Gastrocnemius medialis (tissue), 4 donors: Measurements from ENCODE around the gene SKP1. TPM values are rescaled to one million over a fixed set of nuclear protein-coding genes. Genes with fewer than 3 reads are reported as not detected.

ENCODE experiments used
- ATAC-seq, 2 donors: fragments of 150-250 bp; one replicate each; pipeline ENCODE4 v1.9.1; 2016
- DNase-seq, 2 donors: peaks; one replicate each; pipeline ENCODE4 v3.0.0-alpha.2; 2019
- H3K27ac ChIP-seq, 4 donors: fragments of 200-600 bp; sonication (generic); 1 replicate in 1 of 4; 2 replicates in 3 of 4; pipeline ENCODE4 v1.5.1; 2016 to 2018; ENCODE audit warnings: mild to moderate bottlenecking in 2 of 4, moderate library complexity in 1 of 4
- H3K27me3 ChIP-seq, 3 donors: fragments of 200-600 bp; sonication (generic) in 2 of 3; 1 replicate in 1 of 3; 2 replicates in 2 of 3; pipeline versions ENCODE4 v1.5.1 to v1.6.0; 2016 to 2019; ENCODE audit warnings: mild to moderate bottlenecking in 1 of 3, moderate library complexity in 1 of 3
- H3K36me3 ChIP-seq, 2 donors: fragments of 200-600 bp; sonication (generic) in 1 of 2; one replicate each; pipeline ENCODE4 v1.5.1; 2017 to 2018
- H3K4me1 ChIP-seq, 2 donors: fragments of 200-600 bp; sonication (generic) in 1 of 2; one replicate each; pipeline ENCODE4 v1.5.1; 2016 to 2017; ENCODE audit warnings: mild to moderate bottlenecking in 2 of 2
- H3K4me3 ChIP-seq, 4 donors: fragments of 200-600 bp; sonication (generic) in 3 of 4; 1 replicate in 1 of 4; 2 replicates in 3 of 4; pipeline ENCODE4 v1.5.1; 2016 to 2019; ENCODE audit warnings: mild to moderate bottlenecking in 2 of 4
- H3K9me3 ChIP-seq, 3 donors: fragments of 200-600 bp; sonication (generic) in 2 of 3; 1 replicate in 1 of 3; 2 replicates in 2 of 3; pipeline ENCODE4 v1.5.1; 2016 to 2019
- CTCF ChIP-seq, 5 experiments: fragments of 450-650 bp in 3 of 5; fragments of 200-600 bp in 2 of 5; sonication (generic) in 2 of 5; IDR thresholded peaks in 4 of 5; conservative IDR thresholded peaks in 1 of 5; 1 replicate in 4 of 5; 2 replicates in 1 of 5; pipeline ENCODE4 v1.5.1; 2016 to 2019; ENCODE audit warnings: antibody characterized with exemption in 5 of 5, mild to moderate bottlenecking in 3 of 5, moderate library complexity in 3 of 5
- POLR2A ChIP-seq, 2 donors: fragments of 450-650 bp; IDR thresholded peaks; one replicate each; pipeline ENCODE4 v1.6.1; 2017; ENCODE audit warnings: antibody characterized with exemption in 2 of 2, mild to moderate bottlenecking in 2 of 2, moderate library complexity in 2 of 2
- in situ Hi-C, 4 donors: fragments of 200-750 bp; cut with MboI; loops; one replicate each; pipeline versions ENCODE4 v1.15.0 to v1.8.0; 2017; ENCODE audit warnings: low sequenced_read_pairs in 4 of 4
- intact Hi-C: fragments of 100-400 bp; cut with DNase I; formaldehyde crosslinking; loops from one replicate; pipeline ENCODE4 v1.15.1; 2023; ENCODE audit warnings: low total_unique reads
- total RNA-seq, 4 donors: library from RNA; depleted of rRNA; stranded (reverse); fragments of >200 nt; gene quantifications; one replicate each; pipeline versions ENCODE4 v1.1.0 to v1.2.3, GENCODE V29; 2016

The SKP1 gene
- total RNA-seq, 4 donors from 2014 or later = 318 to 499 (median 476) TPM

GRCh38 chr5:134148316-134148715 lies 28.4 kb downstream of the SKP1 start:
- in situ Hi-C loops (loop anchor here (5.0 to 25.0 kb wide), 4 partner anchors 54 to 111 kb away; no protein-coding TSS in a partner anchor), intact Hi-C loops (no loop called here)
- no peak for TF ChIP-seq POLR2A (IDR thresholded peaks at IDR 0.05)
- TF ChIP-seq CTCF (IDR thresholded peaks at IDR 0.05 in 4 of 5, conservative IDR thresholded peaks at IDR 0.05 in 1 of 5) = no peak
- Histone ChIP-seq H3K4me3 (no peak overlapping the region), H3K27ac (peak overlapping the region in 3 of 4 donors; percentile 2 to 37 (median 16)), H3K36me3 (peaks cover 0 to 46% of the 10 kb centered on the region in 2 donors), H3K4me1 (peaks cover 29 to 36% of the 10 kb centered on the region in 2 donors), H3K9me3 (no peaks in the 10 kb centered on the region), H3K27me3 (no peaks in the 10 kb centered on the region)
- DNase-seq (no peak), ATAC-seq (no peak)

- Histone ChIP-seq H3K36me3 (peaks cover 0 to 33% of the 10 kb centered on the region in 2 donors), H3K27ac (peak overlapping the region; percentile 5 to 63 (median 40)), H3K4me3 (no peak overlapping the region), H3K9me3 (no peaks in the 10 kb centered on the region), H3K4me1 (peaks cover 26 to 27% of the 10 kb centered on the region in 2 donors), H3K27me3 (no peaks in the 10 kb centered on the region)
- TF ChIP-seq CTCF (IDR thresholded peaks at IDR 0.05 in 4 of 5, conservative IDR thresholded peaks at IDR 0.05 in 1 of 5) (no peak), POLR2A (IDR thresholded peaks at IDR 0.05) (no peak)
- intact Hi-C loops (loop anchor here (1.0 kb wide), 2 partner anchors 45 to 108 kb away; no protein-coding TSS in a partner anchor), in situ Hi-C loops (loop anchor here (5.0 to 25.0 kb wide), 4 partner anchors 52 to 110 kb away; no protein-coding TSS in a partner anchor)
- DNase-seq = no peak
- no peak for ATAC-seq
Measured at GRCh38 chr5:134146651-134147518, 29.9 kb downstream of the SKP1 start.

- Histone ChIP-seq H3K27me3 (no peaks in the 10 kb centered on the region), H3K36me3 (peaks cover 0 to 30% of the 10 kb centered on the region in 2 donors), H3K4me3 (no peak overlapping the region), H3K9me3 (no peaks in the 10 kb centered on the region), H3K27ac (peak overlapping the region in 1 of 4 donors; percentile 52), H3K4me1 (peaks cover 24 to 26% of the 10 kb centered on the region in 2 donors)
- DNase-seq = peak in 1 of 2 donors; percentile 75
- in situ Hi-C loops = loop anchor here (5.0 to 25.0 kb wide), 4 partner anchors 51 to 109 kb away; no protein-coding TSS in a partner anchor
- peak; percentile 85 to 91 for ATAC-seq
- TF ChIP-seq CTCF (IDR thresholded peaks at IDR 0.05 in 4 of 5, conservative IDR thresholded peaks at IDR 0.05 in 1 of 5) = peak; percentile 83 to 95 (median 93)
- TF ChIP-seq POLR2A (IDR thresholded peaks at IDR 0.05) = no peak
- intact Hi-C loops = loop anchor here (1.0 kb wide), 2 partner anchors 44 to 107 kb away; no protein-coding TSS in a partner anchor
Measured at GRCh38 chr5:134145779-134146581, 30.8 kb downstream of the SKP1 start.

- no peak for DNase-seq
- no peak for TF ChIP-seq CTCF (IDR thresholded peaks at IDR 0.05 in 4 of 5, conservative IDR thresholded peaks at IDR 0.05 in 1 of 5)
- TF ChIP-seq POLR2A (IDR thresholded peaks at IDR 0.05) = no peak
- H3K4me3 ChIP-seq = no peak overlapping the region
- H3K4me1 ChIP-seq = peaks cover 21 to 32% of the 10 kb centered on the region in 2 donors
- in situ Hi-C loops = loop anchor here (5.0 to 25.0 kb wide), 4 partner anchors 50 to 108 kb away; no protein-coding TSS in a partner anchor
- H3K27me3 ChIP-seq = no peaks in the 10 kb centered on the region
- peaks cover 0 to 28% of the 10 kb centered on the region in 2 donors for H3K36me3 ChIP-seq
- intact Hi-C loops = no loop called here
- no peak overlapping the region for H3K27ac ChIP-seq
- H3K9me3 ChIP-seq = no peaks in the 10 kb centered on the region
- ATAC-seq = no peak
Measured at GRCh38 chr5:134145041-134145757, 31.6 kb downstream of the SKP1 start.
